ENCODE data around the gene ZNF654.
"Not testable (repeated sequence)": the region's sequence is repeated elsewhere in the genome, so short reads cannot be mapped to it uniquely, and the experiment has no call there.

Gene ZNF654

DNA sequence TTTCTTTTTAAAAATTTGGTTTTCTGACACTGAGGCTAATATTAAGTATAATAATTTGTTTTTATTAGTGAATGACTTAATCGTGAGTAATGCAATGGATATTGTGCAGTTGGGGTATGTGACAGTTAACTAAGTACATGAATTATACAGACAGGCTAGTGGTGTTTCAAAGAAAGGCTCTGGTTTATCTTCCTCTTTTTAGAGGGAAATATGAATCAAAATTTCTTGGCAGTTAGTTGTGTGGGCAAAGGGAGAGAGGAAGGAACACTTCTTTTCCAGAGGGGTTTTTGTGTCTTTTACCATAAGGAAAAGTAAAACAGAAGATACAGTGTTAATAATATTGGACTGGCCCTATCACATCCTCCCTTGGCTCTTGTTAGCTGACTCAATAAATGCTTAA is 2.7 kb downstream of the ZNF654 start:
- DNase-seq (ENCODE audit: low read depth) = no peak

DNA sequence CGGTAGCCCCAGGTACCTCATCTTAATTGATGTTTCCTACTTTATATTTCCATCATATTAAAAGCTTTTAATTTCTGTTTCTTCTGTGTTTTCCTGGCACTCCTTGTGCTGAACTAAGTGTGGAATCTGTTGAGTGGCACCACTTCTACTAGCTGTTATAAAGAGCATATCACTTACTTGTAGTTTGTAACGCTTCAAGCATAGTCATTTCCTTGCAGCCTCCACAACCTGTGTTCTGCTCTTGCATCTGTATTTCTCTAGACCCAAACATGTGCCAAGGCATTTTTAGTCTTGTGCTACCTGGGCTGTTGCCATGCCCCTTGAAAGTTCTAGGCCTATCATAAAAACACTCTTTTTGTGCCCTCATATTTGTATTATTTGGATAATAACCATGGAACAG is 16.0 kb downstream of the ZNF654 start:
- no peak for DNase-seq (ENCODE audit: low read depth)

DNA sequence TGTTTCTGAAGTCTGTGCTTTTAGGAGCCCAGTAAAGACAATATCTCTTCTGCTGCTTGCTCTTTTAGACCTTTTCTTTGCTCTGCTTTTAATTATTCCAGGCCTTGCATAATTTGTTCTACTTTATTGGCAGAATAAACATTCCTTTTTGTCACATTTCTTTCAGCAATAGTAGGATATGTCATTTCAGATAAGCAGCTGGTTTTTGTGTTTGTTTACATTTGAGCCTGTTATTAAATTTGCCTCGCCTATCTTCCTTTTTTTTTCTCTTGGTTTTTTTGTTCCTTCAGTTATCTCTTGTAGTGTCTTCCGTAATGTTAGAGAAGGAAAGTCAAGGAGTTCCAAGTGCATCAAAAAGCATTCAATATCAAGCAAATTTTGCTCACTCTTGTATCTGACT is 16.4 kb downstream of the ZNF654 start:
- DNase-seq (ENCODE audit: low read depth) = no peak

DNA sequence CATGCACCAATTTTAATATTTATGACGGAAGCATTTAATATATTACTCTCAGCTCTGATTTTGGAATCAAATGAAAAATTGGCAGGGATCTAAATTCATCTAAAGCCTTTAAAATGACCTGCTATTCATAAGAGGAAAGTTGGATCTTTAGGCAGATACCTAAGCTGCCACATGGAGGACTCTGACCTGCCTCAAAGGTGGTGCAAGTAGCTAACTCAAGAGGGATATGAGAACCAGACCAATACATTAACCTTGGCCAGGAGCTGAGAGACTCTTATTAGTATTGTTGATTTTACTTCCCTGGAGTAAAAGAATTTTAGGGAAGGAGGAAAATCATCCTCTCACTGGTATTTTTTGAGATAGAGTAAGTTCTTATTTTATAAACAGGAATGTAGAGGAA is 17.7 kb downstream of the ZNF654 start:
- DNase-seq (ENCODE audit: low read depth) = no peak

DNA sequence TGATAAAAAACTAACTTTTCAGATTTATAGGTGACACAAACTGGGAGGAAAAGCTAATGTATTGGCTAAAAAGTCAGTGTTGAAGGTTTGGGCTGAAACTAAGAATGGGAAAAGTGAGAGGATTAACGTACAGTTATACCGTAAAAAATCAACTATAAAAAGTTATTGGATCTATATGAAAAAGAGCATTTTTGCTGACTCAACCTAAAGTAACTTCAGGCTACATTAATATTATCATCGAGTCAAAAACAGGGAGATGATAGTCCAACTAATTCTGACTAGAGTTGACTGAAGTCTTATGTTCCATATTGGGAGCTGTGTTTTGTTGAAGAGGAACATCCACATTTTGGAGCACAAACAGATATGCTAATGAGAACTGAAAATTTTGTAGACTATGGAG is 19.9 kb downstream of the ZNF654 start:
- DNase-seq (ENCODE audit: low read depth) = no peak

DNA sequence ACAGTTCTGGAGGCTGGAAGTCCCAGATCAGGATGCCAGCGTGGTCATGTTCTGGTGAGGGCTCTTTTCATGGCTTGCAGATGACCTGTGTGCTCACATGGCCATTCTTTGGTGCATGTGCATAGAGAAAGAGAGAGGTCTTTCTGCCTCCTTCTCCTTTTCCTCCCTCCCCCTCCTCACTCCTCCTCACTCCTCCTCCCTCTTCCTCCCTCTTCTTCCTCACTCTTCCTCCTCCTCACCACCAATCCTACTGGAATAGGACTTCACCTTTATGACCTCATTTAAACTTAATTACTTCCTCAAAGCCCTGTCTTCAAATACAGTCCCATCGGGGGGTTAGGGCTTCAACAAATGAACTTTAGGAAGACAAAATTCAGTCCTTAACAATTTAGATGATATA is 23.8 kb downstream of the ZNF654 start:
- no peak for DNase-seq (ENCODE audit: low read depth)

DNA sequence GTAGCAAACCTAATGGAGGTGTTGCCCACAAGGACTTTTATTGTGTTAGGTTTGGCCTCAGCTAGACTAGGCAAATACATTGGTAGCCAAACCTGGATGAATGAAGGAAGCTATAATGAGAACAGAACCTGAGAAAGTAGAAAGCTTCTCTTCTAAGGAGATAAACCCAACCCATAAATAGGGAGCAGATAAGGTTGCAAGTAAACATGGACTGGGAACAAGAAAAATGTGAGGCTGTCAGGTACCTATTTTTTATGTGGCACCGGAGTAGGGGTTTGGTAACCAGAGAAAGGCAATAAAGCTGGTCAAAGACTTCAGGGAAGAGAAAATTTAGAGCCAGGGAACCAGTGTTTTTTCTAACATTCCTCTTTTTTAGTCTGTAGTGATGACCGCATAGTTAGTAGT is 25.0 kb downstream of the ZNF654 start:
- DNase-seq (ENCODE audit: low read depth) = no peak

DNA sequence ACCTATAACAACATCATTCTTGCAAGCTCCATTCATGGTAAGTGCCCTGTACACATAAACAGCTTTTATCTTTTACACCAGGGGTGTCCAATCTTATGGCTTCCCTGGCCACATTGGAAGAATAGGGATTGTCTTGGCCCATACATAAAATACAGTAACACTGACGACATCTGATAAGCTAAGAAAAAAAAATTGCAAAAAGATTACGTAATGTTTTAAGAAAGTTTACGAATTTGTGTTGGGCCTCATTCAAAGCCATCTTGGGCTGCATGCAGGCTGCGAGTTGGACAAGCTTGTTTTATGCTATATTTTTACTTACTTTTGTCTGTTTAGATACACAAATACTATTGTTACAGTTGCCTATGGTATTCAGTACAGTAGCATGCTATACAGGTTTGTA is 31.6 kb downstream of the ZNF654 start:
- no peak for DNase-seq (ENCODE audit: low read depth)

DNA sequence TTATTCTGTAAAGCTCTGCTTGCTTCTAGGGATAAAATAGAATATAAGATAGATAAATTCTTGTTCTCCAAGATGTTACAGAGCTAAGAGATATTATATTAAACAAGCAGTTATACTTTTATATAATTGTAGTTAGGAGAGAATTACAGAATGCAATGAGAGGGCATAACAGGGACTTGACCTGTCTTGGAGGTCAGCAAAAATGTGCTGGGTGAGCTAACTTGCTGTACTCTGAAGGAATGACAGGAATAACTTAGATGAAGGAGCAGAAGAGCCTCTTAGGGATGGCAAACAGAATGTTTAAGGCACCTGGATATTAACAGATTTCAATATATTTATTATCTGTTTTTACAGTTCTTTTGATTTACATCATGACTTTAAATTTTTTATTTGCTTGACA is 33.2 kb downstream of the ZNF654 start:
- DNase-seq (ENCODE audit: low read depth) = no peak

DNA sequence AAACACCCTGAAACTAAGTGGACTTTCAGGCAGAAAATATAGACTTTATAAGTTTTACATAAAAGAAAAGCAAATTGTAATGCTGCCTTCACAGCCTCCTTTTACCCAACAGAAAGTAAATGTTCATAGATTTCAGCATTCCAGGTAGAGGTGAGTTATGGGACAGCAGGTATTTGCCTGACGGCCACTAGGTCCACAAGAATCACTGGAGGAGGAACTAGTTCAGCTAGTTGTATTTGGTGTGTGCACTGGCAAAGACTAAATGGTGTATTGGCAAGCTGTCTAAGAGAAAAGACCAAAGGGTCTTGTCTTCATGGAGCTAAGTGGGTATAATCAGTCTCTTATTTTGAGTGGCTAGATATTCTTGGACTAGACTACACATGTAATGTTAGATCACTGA is 34.2 kb downstream of the ZNF654 start:
- no peak for DNase-seq (ENCODE audit: low read depth)

DNA sequence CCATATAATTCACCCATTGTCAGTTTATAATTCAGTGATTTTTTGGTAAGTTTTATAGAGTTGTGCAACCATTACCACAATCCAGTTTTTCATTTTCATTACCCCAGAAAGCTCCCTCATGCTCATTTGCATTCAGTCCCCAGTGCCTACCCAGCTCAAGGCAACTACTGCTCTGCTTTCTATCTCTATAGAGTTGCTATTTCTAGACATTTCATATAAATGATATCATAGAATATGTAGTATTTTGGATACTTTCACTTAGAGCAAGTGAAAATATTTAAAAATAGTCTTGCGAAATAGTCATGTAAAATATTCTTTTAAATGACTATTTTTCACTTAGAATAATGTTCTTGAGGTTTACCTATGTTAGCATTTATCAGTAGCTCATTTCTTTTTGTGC is 42.1 kb downstream of the ZNF654 start:
- no peak for DNase-seq (ENCODE audit: low read depth)

DNA sequence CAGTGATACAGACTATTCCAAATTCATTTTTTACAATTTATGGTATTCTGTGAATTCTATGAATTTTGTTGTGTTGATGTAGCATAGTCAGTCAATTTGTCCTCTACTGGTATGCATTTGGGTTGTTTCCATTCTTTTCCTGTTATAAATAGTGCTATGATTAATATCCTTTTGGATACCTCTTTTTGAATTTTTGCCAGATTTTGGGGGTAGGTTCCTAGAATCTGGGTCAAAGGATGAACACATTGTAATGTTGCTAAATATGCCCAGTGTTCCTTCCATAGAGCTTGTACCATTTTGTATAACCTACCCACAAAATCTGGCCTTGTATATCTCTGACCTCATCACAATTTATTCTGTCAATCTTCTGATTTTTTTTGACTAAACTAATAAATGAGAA is 46.3 kb downstream of the ZNF654 start:
- no peak for DNase-seq (ENCODE audit: low read depth)

DNA sequence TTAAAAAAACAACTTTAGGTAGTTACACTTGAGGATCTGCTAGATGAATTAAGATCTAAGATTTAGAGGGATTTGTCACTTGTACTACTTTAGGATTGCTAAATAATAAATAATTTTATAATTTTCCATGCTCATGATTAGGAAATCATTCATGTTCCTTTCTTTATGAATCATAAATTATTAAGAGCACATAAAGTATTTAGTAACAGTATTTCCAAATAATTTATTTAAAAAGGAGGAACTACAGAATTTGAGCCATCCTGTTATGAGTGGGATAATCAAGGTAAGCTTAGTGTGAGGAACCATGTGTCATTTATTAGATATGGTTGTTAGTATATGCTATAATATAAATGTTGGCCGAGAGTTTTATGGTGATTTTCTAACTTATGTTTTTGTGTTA is 53.2 kb downstream of the ZNF654 start:
- DNase-seq (ENCODE audit: low read depth) = no peak

DNA sequence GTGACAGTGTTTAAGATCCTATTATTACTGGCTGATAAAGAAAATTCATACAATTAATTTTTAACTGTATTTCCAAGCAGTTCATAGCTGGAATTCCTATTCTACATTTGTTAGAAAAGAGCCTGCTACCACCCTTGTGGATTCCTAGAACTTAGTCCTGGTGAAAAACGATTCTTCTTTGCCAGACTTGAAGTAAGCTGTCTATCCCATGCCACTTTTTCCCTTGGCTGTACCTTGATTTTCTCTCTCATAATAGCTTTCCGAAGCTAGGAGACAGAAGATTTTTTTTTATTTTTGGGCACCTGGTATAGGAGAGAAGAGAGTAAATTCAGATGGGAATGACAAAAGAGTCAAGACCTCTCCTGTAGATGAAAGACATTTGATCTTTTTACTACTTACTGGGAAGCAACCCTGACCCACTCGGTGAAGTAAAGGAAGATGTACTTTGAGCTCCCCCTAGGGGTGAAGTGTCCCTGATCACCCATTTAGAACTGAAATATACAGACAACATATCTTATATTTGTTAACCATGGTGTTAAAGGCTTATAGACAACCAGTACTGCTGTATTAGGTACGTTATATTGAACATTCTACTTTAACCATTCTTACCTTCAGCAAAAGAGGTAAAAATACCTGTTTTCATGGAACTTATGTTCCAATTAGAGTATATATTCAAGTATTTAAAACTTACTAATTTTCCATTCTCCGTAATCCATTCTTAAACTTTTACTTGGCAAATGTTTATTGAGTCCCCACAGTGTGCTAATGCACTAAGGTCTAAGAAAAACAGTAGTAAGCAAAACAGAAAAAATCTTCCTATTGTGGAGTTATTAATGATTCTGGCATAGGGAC is 54.5 kb downstream of the ZNF654 start:
- peak; percentile 19 for DNase-seq (ENCODE audit: low read depth)

DNA sequence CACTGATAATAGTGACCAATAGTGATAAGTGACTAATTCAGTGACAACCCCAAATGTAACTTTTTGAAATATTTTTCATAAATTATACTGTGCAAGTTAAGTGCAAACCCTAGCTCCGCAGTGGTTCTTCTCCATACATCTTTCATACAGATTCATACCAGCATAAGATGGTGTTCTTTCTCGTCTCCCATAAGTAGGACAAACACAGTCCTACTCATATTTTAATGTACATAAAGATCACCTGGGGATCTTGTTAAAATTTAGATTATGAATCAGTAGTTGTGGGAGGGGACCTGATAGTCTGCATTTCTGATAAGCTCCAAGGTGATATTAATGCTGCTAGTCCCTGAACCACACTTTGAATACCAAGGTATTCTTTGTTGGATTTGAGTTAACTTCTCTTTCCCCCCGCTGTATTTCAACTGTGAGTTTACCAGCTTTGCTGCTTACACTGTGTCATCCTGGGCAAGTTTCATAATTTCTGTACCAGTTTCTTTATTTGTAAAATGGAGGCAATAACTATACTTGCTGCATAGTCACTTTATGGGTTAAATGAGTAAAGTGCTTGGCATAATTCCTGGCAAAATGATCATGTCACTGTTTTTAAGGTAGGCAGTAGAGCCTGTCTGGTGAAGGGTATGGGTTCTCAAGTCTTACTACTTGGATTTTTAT is 56.0 kb downstream of the ZNF654 start:
- DNase-seq (ENCODE audit: low read depth) = no peak

DNA sequence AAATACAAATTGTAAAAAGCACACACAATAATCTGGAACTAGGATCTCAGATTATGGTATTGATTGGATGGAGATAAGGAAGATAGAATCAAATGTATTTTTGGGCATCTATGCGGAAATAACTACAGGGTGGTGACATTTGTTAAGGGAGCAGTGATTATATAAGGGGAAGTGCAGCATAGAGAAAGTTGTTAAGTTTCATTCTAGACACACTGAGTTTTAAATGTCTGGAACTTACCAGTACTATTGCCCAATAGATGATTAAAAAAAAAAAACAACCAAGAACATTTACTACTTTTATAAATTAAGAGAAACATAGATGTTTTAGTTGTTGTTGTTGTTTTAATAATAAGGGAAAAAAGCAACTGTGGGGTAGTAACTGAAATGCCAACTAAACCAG is 58.6 kb downstream of the ZNF654 start:
- no peak for DNase-seq (ENCODE audit: low read depth)

DNA sequence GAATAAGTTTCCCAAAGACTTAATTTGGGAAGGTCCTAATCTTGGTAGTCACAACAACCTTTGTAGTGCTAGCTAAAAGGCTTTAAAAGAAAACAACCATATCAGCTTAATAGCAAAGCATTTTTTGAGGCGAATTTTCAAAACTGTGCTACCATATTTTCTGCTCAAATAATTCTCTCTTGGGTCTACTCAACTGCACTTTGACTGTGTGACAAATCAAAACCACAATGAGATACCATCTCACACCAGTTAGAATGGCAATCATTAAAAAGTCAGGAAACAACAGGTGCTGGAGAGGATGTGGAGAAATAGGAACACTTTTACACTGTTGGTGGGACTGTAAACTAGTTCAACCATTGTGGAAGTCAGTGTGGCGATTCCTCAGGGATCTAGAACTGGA is 59.5 kb downstream of the ZNF654 start:
- not testable (repeated sequence) for DNase-seq (ENCODE audit: low read depth)

DNA sequence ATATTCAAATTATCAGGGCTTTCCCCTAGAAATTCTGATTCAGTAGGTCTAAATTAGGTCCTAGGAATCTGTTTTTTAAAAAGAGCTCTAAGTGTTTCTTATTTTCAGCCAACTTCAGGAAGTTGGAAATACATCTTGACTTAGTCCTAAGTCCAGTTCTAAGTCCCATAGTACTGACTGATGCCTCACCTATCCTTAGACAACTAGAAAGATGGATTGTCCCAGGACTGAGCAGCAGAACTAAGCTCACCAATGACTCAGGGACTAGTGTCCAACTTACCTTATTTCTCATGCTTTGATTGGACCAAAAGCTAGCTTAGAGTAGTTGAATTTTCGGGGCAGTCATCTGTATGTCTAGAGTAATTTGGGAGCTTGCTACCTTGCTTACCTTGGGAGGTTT is 64.5 kb downstream of the ZNF654 start:
- DNase-seq (ENCODE audit: low read depth) = no peak

DNA sequence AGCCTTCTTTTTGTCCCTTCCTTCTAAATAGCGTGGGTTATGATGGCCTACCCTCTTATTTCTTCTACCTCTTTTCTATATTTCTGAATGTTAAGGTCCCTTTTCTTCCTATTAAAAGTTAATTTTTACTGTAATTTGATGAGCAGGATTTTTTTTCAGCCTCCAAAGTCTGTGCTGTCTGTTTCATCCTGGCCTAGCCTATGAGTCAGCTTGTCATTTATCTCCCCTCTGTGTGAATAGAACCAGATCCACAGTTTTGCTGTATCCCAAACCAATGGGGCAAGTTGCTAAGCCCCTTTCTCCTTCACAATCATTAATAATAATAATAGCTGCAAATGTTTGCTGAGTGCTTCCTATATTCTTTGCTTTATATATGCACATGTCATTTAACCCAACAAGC is 72.6 kb downstream of the ZNF654 start:
- DNase-seq (ENCODE audit: low read depth) = no peak

DNA sequence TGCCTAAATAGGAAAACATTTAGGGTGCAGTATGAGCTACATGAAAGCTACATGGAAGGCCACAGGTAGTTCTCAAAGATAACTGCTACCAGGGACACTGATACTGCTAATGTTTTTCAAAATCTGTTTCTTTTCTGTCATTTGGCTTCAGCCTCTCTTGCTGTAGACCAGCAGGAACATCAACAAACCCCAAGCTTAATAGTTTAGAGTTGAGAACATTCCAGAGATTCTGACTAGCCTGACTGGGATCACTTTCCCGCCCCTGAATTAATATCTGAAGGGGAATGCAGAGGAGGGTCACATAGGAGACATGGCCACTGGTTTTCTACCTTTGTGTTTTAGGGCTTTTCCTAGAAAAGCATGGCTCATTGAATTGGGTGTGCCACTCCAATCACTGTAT is 73.8 kb downstream of the ZNF654 start:
- DNase-seq (ENCODE audit: low read depth) = no peak

DNA sequence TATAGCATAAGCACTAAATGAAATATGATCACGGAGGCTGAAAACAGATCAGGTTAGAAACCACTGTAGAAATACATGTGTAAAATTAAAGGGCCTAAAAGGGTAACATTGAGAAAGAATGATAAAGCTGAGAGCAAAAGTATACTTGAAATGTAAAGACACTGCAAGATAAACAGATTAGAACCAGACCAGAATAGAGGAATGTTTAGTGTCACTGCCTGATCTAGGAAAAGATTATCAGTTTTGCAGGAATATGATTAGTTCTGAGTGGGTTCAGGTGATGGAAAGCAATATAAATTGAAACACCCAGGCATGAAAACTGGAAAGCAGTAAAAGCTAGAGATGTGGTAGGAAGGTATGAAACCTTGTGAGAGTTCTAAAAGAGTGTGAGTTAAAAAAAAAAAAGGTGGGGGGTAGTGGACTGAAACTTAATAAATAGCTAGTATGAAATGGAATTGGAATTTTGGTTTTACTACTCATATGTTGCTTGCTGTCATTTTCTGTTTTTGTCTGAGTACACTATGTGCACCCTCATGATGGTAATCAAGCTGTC is 74.7 kb downstream of the ZNF654 start:
- DNase-seq (ENCODE audit: low read depth) = no peak

DNA sequence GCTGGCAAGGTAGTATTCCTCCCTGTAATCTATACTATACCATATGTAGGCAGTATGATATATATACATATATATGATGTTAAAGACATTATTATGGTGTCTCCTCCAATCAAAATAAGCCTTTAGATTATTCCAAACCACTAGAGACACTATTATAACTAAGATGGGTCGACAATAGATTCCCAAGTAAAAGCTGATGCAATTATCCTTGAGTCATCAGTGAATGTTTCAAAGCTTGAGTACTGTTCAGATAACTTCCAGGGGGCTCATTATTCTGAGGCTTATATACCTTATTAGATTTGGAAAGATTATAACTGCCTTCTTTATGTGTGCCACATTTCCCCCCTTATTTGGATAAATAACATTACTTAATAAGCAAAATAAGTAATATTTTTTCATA is 78.8 kb downstream of the ZNF654 start:
- DNase-seq (ENCODE audit: low read depth) = no peak

DNA sequence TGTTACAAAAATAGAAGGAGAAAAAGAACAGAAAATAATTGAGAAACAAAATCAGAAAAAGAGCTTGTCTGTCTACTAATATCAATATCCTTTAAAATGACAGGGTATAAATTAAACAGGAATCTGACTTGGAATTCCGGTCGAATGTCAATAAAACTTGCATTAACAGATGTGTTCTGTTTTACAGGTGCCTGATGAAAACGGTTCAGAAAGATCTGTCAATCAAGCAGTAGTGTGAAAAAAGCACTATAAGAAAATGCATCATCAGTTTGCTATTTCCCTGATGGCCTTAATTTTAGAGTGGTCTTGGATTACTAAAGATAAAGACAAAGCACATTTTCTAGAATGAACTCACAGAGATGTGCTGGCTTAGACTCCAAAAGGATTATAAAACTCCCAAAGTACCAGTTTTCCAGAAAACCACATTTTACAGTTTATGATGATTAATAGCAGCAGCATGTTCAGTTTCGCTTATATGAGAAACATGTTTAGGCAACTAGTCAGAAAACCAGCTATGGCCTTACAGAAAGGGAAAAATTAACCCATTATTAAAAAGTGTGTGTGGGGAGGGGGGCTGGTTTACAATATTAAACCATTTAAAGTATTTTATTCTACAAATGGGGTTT is 82.5 kb downstream of the ZNF654 start:
- no peak for DNase-seq (ENCODE audit: low read depth)

Data from activated T-cell treated with anti-CD3 and anti-CD28 coated beads for 1 hour (primary cell).